Stimulated activated CD8-positive, alpha-beta memory T cell treated with anti-CD3 and anti-CD28 coated beads, Interleukin-12 subunit alpha, Interleukin-12 subunit beta, amount 100 ng/mL, for 24 hours (primary cell): ENCODE data around the gene TGFBI.

Experiments
- DNase-seq: peaks from one replicate; pipeline ENCODE4 v3.0.0-alpha.2; 2020; ENCODE audit errors: extremely low read depth

Gene TGFBI

GRCh38 chr5:136028782-136029742 lies at the start of gene TGFBI:
Gene TGFBI, plus strand, starts transcription at chr5:136028988. Its CDS starts 68 bp downstream, at chr5:136029056.
- no peak for DNase-seq

GRCh38 chr5:135978993-135979392 lies 49.8 kb upstream of the TGFBI start:
- DNase-seq, result no peak

- DNase-seq, result no peak
Observed at GRCh38 chr5:135979510-135979909, 49.3 kb upstream of the TGFBI start.

DNA sequence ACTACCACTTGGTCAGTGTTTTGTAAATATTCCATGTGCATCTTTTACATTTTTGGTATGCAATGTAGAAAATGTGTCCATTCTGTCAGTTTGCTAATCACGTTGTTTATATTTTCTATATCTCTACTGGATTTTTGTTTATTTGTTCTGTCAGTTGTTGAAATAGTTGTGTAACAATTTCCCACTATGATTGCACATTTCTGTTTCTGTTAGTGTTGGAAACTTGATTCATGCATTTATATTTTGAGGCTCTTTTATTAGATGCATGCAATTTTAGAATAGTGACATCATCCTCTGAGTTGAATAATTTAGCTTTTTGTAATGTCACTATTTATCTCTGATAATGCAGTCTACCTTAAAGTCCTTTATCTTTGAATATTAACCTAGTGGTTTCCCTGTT lies 48.2 kb upstream of the TGFBI start:
- DNase-seq, result no peak

DNA sequence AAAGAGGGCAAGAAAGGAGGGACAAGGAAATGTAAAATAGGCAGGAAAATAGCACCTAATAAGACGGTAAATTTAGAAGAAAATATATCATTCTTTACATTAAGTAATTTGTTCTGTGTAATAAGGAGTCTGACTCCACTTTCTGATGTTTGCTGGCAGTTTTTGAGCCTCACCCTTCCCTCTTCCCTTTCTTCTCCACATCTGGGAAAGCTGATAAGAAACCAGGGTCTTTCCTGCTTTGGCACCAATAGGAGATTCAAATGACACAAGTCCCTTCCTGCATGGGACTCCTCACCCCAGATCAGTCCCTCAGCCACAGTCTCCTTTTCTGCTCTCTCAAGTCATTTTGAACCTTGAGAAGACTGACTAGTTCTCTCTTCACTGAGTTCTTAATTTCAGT lies 42.8 kb upstream of the TGFBI start:
- DNase-seq, result no peak

DNA sequence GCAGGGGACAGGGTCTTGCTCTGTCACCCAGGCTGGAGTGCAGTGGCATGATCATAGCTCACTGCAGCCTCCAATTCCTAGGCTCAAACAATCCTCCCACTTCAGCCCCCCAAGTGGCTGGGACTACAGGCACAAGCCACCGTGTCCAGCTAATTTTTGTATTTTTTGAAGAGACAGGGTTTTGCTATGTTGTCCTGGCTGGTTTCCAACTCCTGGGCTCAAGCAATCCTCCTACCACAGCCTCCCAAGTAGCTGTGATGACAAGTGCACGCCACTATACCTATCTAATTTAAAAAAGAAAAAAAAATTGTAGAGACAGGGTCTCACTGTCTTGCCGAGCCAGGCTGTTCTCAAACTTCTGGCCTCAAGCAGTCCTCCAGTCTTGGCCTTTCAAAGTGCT lies 42.4 kb upstream of the TGFBI start:
- no peak for DNase-seq

DNA sequence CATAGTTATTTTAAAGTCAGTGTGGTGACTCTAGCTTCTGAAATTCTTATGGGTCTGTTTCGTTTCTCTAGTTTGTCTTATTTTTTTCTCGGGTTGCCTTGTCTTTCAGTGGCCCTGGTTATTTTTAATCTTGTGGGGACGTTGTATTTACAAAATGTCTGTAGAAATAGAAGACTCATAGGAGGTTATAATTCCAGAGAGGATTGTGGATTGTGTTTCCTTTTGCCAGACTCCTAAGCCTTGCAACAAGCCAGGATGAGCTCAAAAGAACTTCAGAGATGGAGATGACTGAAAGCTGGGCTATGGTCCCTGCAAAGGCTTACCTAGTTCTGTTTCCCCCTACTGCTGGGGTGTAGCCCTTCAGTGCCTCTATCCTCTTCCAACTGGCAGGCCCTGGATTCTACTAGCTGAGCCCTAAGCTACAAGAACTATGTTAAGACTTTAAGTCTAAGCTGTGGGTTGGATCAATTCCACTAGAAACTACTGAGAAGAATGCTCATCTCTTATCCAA lies 41.8 kb upstream of the TGFBI start:
- DNase-seq, result no peak

- no peak for DNase-seq
Observed at GRCh38 chr5:135988546-135988945, 40.2 kb upstream of the TGFBI start.

- DNase-seq, result no peak
Observed at GRCh38 chr5:135989686-135990085, 39.1 kb upstream of the TGFBI start.

DNA sequence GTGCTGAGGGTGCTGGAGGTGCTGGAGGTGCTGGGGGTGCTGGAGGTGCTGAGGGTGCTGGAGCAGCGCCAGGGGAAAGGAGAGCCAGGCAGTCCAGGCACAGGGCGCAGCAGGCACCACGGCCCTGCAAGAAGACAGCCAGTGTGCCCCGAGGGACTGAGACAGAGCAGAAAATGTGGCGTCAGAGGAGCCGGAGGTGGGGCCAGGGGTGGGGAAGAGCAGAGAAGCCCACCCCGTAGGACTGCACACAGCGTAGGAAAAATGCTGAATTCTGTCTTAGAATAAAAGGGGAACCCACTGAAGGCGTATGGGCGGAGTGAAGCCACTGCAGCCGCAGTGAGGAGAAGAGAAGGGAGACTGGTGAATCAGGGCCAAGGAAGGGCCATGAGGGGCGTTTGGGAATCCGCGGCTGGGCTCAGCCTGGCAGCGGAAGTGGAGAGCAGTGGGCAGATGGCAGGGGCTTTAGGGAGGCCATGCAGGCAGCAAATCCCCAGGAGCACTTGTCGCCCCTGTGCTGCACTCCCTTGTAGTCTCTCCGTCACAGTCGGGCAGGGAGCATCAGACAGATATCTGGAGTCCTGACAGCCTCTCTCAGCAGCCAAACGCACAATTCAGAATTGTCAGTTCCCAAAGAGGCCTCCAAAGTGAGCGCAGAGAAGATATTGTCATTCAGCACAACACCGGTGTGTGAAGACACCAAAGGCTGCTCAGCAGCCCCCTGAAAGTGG lies 38.1 kb upstream of the TGFBI start:
- DNase-seq, result no peak

DNA sequence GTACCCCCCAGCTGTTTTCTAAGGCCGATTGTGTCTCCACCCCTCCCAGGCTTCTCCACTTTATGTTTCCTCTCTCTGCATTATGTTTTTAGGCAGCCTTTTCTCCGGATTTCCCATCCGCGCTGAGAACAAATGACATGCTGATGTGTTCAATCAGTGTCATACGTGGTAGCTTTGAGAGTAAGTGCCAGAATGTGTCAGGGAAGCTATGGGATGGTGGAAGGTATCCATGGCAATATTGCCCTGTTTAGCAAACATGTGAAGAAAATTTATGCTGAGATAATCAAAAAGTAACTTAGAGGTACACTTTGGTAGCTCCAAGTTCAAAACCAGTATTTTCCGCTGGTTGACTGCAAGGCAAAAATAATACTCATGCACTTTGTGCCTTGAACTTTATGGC lies 37.4 kb upstream of the TGFBI start:
- DNase-seq, result no peak

GRCh38 chr5:135993335-135993879 lies 35.4 kb upstream of the TGFBI start:
- DNase-seq, result no peak

- no peak for DNase-seq
Observed at GRCh38 chr5:135993880-135994636, 34.7 kb upstream of the TGFBI start.

DNA sequence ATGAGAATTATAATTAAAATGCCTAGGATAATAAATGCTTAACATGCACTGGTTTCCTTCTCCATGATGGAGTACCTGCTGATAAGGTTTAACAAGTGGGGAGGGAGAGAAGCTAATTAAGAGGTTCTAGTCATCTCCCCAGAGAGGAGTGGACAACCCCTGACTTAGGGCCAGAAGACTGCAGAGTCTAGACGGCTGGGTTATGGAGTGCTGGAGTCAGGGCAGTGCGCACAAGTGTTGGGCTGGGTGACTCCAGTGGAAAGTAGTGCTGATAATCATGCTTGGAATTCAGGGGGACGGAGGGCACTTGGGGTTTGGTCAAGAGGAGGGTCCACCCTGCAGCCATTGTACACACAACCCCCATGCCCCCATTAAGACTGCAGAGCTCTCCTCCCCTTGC lies 32.8 kb upstream of the TGFBI start:
- DNase-seq, result no peak

GRCh38 chr5:135996611-135997010 lies 32.2 kb upstream of the TGFBI start:
- DNase-seq, result no peak

- no peak for DNase-seq
Observed at GRCh38 chr5:135997673-135998335, 31.0 kb upstream of the TGFBI start.

DNA sequence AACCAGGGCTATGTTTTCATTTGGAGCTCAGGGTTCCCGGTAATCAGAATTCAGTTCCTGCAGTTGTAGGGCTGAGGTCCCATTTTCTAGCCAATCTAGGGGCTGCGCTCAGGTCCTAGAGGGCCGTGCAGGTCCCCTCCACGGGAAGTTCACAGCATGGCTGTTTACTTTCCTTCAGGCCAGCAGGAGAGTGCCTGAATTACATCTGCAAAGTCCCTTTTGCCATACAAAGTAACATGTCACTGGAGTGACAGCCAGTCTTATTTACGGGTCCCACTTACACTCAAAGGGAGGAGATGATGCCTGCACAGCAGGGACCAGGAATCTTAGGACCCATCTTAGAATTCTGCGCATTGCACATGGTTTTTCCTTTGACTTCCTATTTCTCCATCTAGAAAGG lies 29.9 kb upstream of the TGFBI start:
- DNase-seq, result no peak

DNA sequence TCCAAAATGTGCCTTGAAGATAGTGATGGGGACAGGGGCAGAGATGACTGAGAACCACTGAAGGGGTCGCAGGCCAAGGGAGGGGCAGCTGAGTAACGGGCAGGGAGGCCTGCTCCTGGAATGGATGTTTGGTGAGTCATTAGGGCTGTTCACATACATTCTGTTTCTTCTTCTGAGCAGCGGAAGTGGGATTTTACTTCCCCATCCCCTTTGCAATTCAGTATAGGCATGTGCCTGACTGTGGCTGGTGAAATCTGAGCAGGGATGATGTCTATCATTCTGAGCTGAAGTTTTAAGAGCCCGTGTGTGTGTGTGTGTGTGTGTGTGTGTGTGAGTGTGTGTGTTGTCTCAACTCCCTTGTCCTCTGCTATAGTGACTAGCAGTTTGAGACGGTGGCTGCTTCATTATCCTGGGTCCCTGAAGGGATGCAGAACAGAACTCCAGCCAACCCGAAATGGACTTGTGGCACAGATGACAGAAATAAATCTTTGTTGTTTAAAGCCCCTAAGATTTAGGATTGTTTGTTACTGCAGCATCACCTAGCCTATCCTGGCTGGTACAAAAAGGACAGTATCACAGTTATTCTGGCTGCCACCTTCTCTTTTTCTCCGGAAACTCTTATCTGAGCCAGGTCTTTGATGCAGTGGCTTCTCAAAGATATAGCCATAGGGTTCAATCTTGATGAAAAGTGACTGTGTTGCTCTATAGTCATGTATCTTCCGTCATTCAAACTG lies 29.2 kb upstream of the TGFBI start:
- no peak for DNase-seq

- DNase-seq, result no peak
Observed at GRCh38 chr5:136000147-136000546, 28.6 kb upstream of the TGFBI start.

DNA sequence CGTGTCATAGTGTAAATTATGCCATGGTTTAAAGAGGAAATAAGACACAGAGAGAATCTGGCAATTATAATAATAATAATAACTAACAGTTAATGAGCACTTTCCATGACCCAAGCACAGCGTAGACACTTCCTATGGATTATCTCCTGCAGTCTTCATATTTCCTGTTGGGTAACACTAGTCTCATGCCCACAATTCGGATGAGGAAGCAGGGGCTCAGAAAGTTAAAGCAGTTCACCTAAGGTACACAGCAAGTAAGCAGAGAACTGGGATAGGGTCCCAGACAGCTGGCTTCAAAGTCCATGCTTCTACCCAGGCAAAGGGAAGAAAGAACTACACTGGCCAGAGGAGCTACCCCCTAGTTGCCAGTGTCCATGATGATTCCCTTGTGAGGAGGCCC lies 27.9 kb upstream of the TGFBI start:
- no peak for DNase-seq
